H1 (cell line): ENCODE results near the gene ABCG1. TPM values are rescaled to one million over a fixed set of nuclear protein-coding genes. Genes with fewer than 3 reads are reported as not detected.

ENCODE experiments used
- CTCF ChIA-PET: fragments of 300-600 bp; sonication (Branson Sonifier 250); formaldehyde crosslinking; loops from one replicate; lab custom pipeline; 2021; ENCODE audit not compliant: partially characterized antibody; lab: Charles Lee
- POLR2A ChIA-PET: fragments of 300-600 bp; sonication (Branson Sonifier 250); formaldehyde crosslinking; loops from one replicate; lab custom pipeline; 2021; ENCODE audit warnings: inconsistent platforms; ENCODE audit not compliant: partially characterized antibody; lab: Charles Lee
- DNase-seq, 2 experiments: peaks; one replicate each; pipeline versions ENCODE4 v3.0.0 to v3.0.0-alpha.2; 2010 to 2022; ENCODE audit warnings: low spot score in 2 of 2, low read depth in 1 of 2, mixed read lengths in 1 of 2
- FAIRE-seq: peaks from 2 replicates; lab custom pipeline; 2011; peaks lifted over from hg19 to GRCh38; lab: Jason Lieb, UNC
- H2AFZ ChIP-seq: 2 replicates; pipeline ENCODE4 v1.8.1; 2012; ENCODE audit warnings: low read length, inconsistent platforms
- H2AK5ac ChIP-seq: 2 replicates; pipeline ENCODE4 v1.6.1; 2013; ENCODE audit warnings: low read depth, low read length
- H2BK120ac ChIP-seq: replicated peaks from 2 replicates; pipeline ENCODE3; 2013; ENCODE audit warnings: low read depth, low read length, inconsistent platforms
- H2BK12ac ChIP-seq: 2 replicates; pipeline ENCODE4 v1.6.1; 2013; ENCODE audit warnings: low read depth, low read length
- H2BK15ac ChIP-seq: 2 replicates; pipeline ENCODE4 v1.6.1; 2013; ENCODE audit warnings: low read length
- H2BK20ac ChIP-seq: 2 replicates; pipeline ENCODE4 v1.6.1; 2013; ENCODE audit warnings: low read length
- H2BK5ac ChIP-seq: 2 replicates; pipeline ENCODE4 v1.6.1; 2013; ENCODE audit warnings: low read depth, low read length
- H3K14ac ChIP-seq: 2 replicates; pipeline ENCODE4 v1.6.1; 2013; ENCODE audit warnings: inconsistent platforms; ENCODE audit not compliant: insufficient read length
- H3K18ac ChIP-seq: 2 replicates; pipeline ENCODE4 v1.6.1; 2013; ENCODE audit warnings: low read length; ENCODE audit errors: extremely low read depth
- H3K23ac ChIP-seq: 2 replicates; pipeline ENCODE4 v1.6.1; 2013; ENCODE audit warnings: inconsistent platforms; ENCODE audit not compliant: insufficient read length
- H3K23me2 ChIP-seq: 2 replicates; pipeline ENCODE4 v1.6.1; 2013; ENCODE audit warnings: low read depth, low read length
- H3K27ac ChIP-seq: 2 replicates; pipeline ENCODE4 v1.6.1; 2011; ENCODE audit warnings: low read depth, low read length, inconsistent platforms
- H3K27me3 ChIP-seq, 4 experiments: replicated peaks in 1 of 4; 1 replicate in 1 of 4; 2 replicates in 3 of 4; pipeline versions ENCODE4 v1.6.1 to v1.8.1; 2011 to 2013; ENCODE audit warnings: low read length in 3 of 4, mild to moderate bottlenecking in 3 of 4, inconsistent platforms in 2 of 4, mixed read lengths in 2 of 4, moderate library complexity in 1 of 4; ENCODE audit not compliant: control insufficient read depth in 3 of 4, insufficient read depth in 3 of 4; ENCODE audit errors: extremely low read depth in 1 of 4
- H3K36me3 ChIP-seq, 4 experiments: 2 replicates each; pipeline versions ENCODE4 v1.6.1 to v1.8.1; 2011 to 2013; ENCODE audit warnings: mild to moderate bottlenecking in 4 of 4, low read length in 3 of 4, moderate library complexity in 2 of 4, control low read depth in 1 of 4, inconsistent platforms in 1 of 4; ENCODE audit not compliant: insufficient read depth in 4 of 4, control insufficient read depth in 2 of 4
- H3K4ac ChIP-seq: replicated peaks from 2 replicates; pipeline ENCODE3; 2013; ENCODE audit warnings: low read length, low read depth, mixed read lengths, inconsistent platforms; ENCODE audit not compliant: insufficient read length
- H3K4me1 ChIP-seq, 4 experiments: replicated peaks in 1 of 4; 1 replicate in 1 of 4; 2 replicates in 3 of 4; pipeline versions ENCODE4 v1.6.1 to v1.8.1; 2011 to 2013; ENCODE audit warnings: low read length in 3 of 4, inconsistent platforms in 2 of 4, mixed read lengths in 1 of 4; ENCODE audit not compliant: insufficient read depth in 4 of 4, control insufficient read depth in 3 of 4
- H3K4me2 ChIP-seq, 2 experiments: 2 replicates each; pipeline versions ENCODE4 v1.6.1 to v1.8.1; 2011 to 2013; ENCODE audit warnings: low read depth in 2 of 2, low read length in 2 of 2, control low read depth in 1 of 2, inconsistent platforms in 1 of 2, mild to moderate bottlenecking in 1 of 2; ENCODE audit not compliant: insufficient read depth in 1 of 2
- H3K4me3 ChIP-seq, 4 experiments: fragments of 200-600, 300-600 bp in 1 of 4; sonication (generic), shearing (Covaris generic), sonication (Bioruptor Twin) in 1 of 4; 2 replicates each; pipeline versions ENCODE4 v1.5.1 to v1.8.1; 2011 to 2016; ENCODE audit warnings: low read length in 4 of 4, low read depth in 3 of 4, control low read depth in 2 of 4, inconsistent platforms in 2 of 4, mild to moderate bottlenecking in 2 of 4, mixed read lengths in 1 of 4, moderate library complexity in 1 of 4; ENCODE audit not compliant: insufficient read depth in 2 of 4; ENCODE audit errors: extremely low read depth in 1 of 4
- H3K56ac ChIP-seq: replicated peaks from 2 replicates; pipeline ENCODE3; 2013; ENCODE audit warnings: low read depth, mild to moderate bottlenecking, mixed read lengths, low read length, inconsistent platforms; ENCODE audit not compliant: insufficient read length
- H3K79me1 ChIP-seq: 2 replicates; pipeline ENCODE4 v1.6.1; 2013; ENCODE audit warnings: low read depth, low read length, control low read depth
- H3K79me2 ChIP-seq, 2 experiments: 2 replicates each; pipeline versions ENCODE4 v1.6.1 to v1.8.1; 2012 to 2013; ENCODE audit warnings: low read length in 2 of 2, mild to moderate bottlenecking in 2 of 2, inconsistent platforms in 1 of 2; ENCODE audit not compliant: insufficient read depth in 2 of 2, control insufficient read depth in 1 of 2
- H3K9ac ChIP-seq, 4 experiments: replicated peaks in 1 of 4; 1 replicate in 1 of 4; 2 replicates in 3 of 4; pipeline versions ENCODE4 v1.6.1 to v1.8.1; 2011 to 2013; ENCODE audit warnings: low read depth in 3 of 4, low read length in 3 of 4, control low read depth in 2 of 4, mild to moderate bottlenecking in 2 of 4, moderate library complexity in 2 of 4, inconsistent platforms in 1 of 4; ENCODE audit errors: extremely low read depth in 1 of 4
- H3K9me3 ChIP-seq, 2 experiments: 2 replicates each; pipeline versions ENCODE4 v1.6.1 to v1.8.1; 2012 to 2013; ENCODE audit warnings: mild to moderate bottlenecking in 2 of 2, moderate library complexity in 2 of 2, control low read depth in 1 of 2, inconsistent platforms in 1 of 2, low read depth in 1 of 2, low read length in 1 of 2, mixed read lengths in 1 of 2; ENCODE audit not compliant: insufficient read depth in 2 of 2
- H4K20me1 ChIP-seq, 2 experiments: replicated peaks in 1 of 2; 2 replicates each; pipeline versions ENCODE3 to v1.8.1; 2011 to 2013; ENCODE audit warnings: inconsistent platforms in 2 of 2, low read length in 2 of 2, mild to moderate bottlenecking in 1 of 2; ENCODE audit not compliant: insufficient read depth in 2 of 2, control insufficient read depth in 1 of 2
- H4K5ac ChIP-seq: 2 replicates; pipeline ENCODE4 v1.6.1; 2013; ENCODE audit warnings: low read length, low read depth, mixed read lengths, inconsistent platforms; ENCODE audit not compliant: insufficient read length
- H4K8ac ChIP-seq: 2 replicates; pipeline ENCODE4 v1.8.0; 2013; ENCODE audit warnings: mild to moderate bottlenecking, moderate library complexity, low read length, inconsistent platforms; ENCODE audit not compliant: insufficient read depth; ENCODE audit errors: extremely low read depth
- H4K91ac ChIP-seq: replicated peaks from 2 replicates; pipeline ENCODE3; 2013; ENCODE audit warnings: low read length, mixed read lengths, inconsistent platforms; ENCODE audit not compliant: insufficient read length
- ASH2L ChIP-seq: fragments of 200-600, 300-600 bp; sonication (generic); IDR thresholded peaks from one replicate; pipeline ENCODE4 v1.7.1; 2017; ENCODE audit warnings: low read length
- CHD2 ChIP-seq: IDR thresholded peaks from 2 replicates; pipeline ENCODE4 v1.6.1; 2012; ENCODE audit warnings: low read length, improper control_type of control experiment
- CREB1 ChIP-seq: IDR thresholded peaks from 2 replicates; pipeline ENCODE4 v1.6.1; 2012; ENCODE audit warnings: inconsistent platforms
- CTBP2 ChIP-seq: IDR thresholded peaks from 2 replicates; pipeline ENCODE4 v1.7.0; 2011; ENCODE audit warnings: borderline replicate concordance, mild to moderate bottlenecking, moderate library complexity, mixed read lengths, low read length; ENCODE audit not compliant: insufficient read depth, insufficient read length
- GABPA ChIP-seq: IDR thresholded peaks from 2 replicates; pipeline ENCODE4 v1.6.1; 2011; ENCODE audit warnings: mild to moderate bottlenecking, low read length, moderate library complexity, borderline replicate concordance; ENCODE audit not compliant: insufficient read depth
- JUND ChIP-seq: IDR thresholded peaks from 2 replicates; pipeline ENCODE4 v1.6.1; 2011; ENCODE audit warnings: mild to moderate bottlenecking, improper control_type of control experiment, low read length
- KDM5A ChIP-seq: fragments of 200-600 bp; IDR thresholded peaks from 2 replicates; pipeline ENCODE4 v1.7.1; 2012; ENCODE audit warnings: mild to moderate bottlenecking, low read length, inconsistent platforms, mixed read lengths
- RAD21 ChIP-seq, 2 experiments: IDR thresholded peaks in 1 of 2; conservative IDR thresholded peaks in 1 of 2; 2 replicates each; pipeline ENCODE4 v1.6.1; 2011; ENCODE audit warnings: low read depth in 2 of 2, low read length in 2 of 2, improper control_type of control experiment in 1 of 2, inconsistent platforms in 1 of 2, mild to moderate bottlenecking in 1 of 2, moderate library complexity in 1 of 2
- SIN3A ChIP-seq, 2 experiments: IDR thresholded peaks in 1 of 2; conservative IDR thresholded peaks in 1 of 2; 2 replicates each; pipeline ENCODE4 v1.6.1; 2011 to 2012; ENCODE audit warnings: low read length in 2 of 2, improper control_type of control experiment in 1 of 2, low read depth in 1 of 2, mild to moderate bottlenecking in 1 of 2
- SRF ChIP-seq: IDR thresholded peaks from 2 replicates; pipeline ENCODE4 v1.6.1; 2011; ENCODE audit warnings: mild to moderate bottlenecking, low read depth, low read length, moderate library complexity
- WGBS, 2 experiments: shearing (Covaris generic) in 1 of 2; methylation state at CpG; one replicate each; pipeline versions ENCODE4 v1.1.6 to v1.1.7; 2013 to 2015; ENCODE audit warnings: low lambda C conversion rate in 2 of 2, mixed read lengths in 2 of 2, inconsistent platforms in 1 of 2, low coverage in 1 of 2, missing lambda C conversion rate in 1 of 2; ENCODE audit not compliant: insufficient replicate concordance in 2 of 2, insufficient coverage in 1 of 2, insufficient read length in 1 of 2; ENCODE audit errors: extremely low coverage in 1 of 2, missing lambda C conversion rate in 1 of 2; 5-methylcytosine and 5-hydroxymethylcytosine counted together
- polyA plus RNA-seq, 7 experiments: library from polyadenylated mRNA; depleted of rRNA in 3 of 7; stranded (reverse) in 5 of 7; unstranded in 2 of 7; fragments of >200 nt in 5 of 7; fragments of 200-250 nt in 2 of 7; gene quantifications; 1 replicate in 5 of 7; 2 replicates in 1 of 7; 4 replicates in 1 of 7; pipeline versions ENCODE4 v1.2.1 to v1.2.3, GENCODE V29; 2011 to 2013; ENCODE audit warnings: missing spikeins in 2 of 7, mixed read lengths in 2 of 7
- total RNA-seq: library from RNA; stranded (reverse); fragmentation: NEBNext Ultra II Directional; extraction: Animal tissue kit (Norgen Biotek cat#: 25700); gene quantifications from 2 replicates; pipeline ENCODE4 v1.2.1, GENCODE V29; 2021
- TF ChIP-seq, protein P1 (sequence below): IDR thresholded peaks from 2 replicates; pipeline ENCODE4 v1.6.1; 2011; ENCODE audit warnings: low read depth, mild to moderate bottlenecking, low read length; ENCODE audit not compliant: insufficient read depth
- TF ChIP-seq, protein P2 (sequence below): IDR thresholded peaks from 2 replicates; pipeline ENCODE4 v1.6.1; 2012; ENCODE audit warnings: low read length, inconsistent platforms

ABCG1 gene
- total and polyA plus RNA-seq, 2 of the 8 experiments (the other 6 are each of a cell fraction or from before 2014, with no cell fraction given) = 2.1 to 4.0 TPM

DNA sequence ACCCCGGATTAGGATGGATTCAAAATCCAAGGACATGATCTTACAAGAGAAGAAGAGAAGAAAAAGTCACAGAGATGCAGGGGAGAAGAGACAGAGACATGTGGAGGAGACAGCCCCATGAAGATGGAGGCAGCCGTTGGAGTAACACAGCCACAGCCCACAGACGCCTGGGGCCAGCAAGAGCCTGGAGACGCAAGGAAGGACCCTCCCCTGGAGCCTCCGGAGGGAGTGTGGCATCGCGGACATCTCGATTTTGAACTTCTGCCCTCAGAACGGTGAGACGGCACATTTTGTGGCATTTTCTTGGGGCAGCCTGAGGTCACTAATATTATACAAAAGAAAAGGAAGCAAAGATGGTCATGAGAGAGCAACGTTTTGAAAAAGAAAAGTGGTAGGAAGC lies 28.8 kb downstream of the ABCG1 start:
- Histone ChIP-seq H3K27me3 (0 out of 7 replicates have a peak, but pooled peaks cover 0 to 5% (median 0%) of the 10 kb centered on the region in 4 experiments), H3K18ac (no peak overlapping the region), H3K9ac (no peak overlapping the region), H3K9me3 (no peaks in the 10 kb centered on the region), H3K23me2 (no peaks in the 10 kb centered on the region), H2BK20ac (no peak overlapping the region), H3K4me1 (peaks cover 0 to 4% (median 0%) of the 10 kb centered on the region in 4 experiments; a peak in 2 of 7 replicates), H2BK12ac (no peak overlapping the region), H3K27ac (no peak overlapping the region), H3K79me2 (no peaks in the 10 kb centered on the region), H3K56ac (no peak overlapping the region), H3K14ac (no peak overlapping the region), H2AFZ (no peak overlapping the region), H2AK5ac (no peak overlapping the region), H3K4me2 (no peak overlapping the region), H4K91ac (no peak overlapping the region), H4K8ac (no peak overlapping the region), H4K5ac (no peak overlapping the region), H3K79me1 (no peaks in the 10 kb centered on the region), H2BK15ac (no peak overlapping the region), H3K4me3 (no peak overlapping the region), H2BK5ac (no peak overlapping the region), H4K20me1 (no peaks in the 10 kb centered on the region), H2BK120ac (no peak overlapping the region), H3K4ac (no peak overlapping the region), H3K23ac (no peak overlapping the region), H3K36me3 (no peaks in the 10 kb centered on the region)
- 95% methylated on average over 10 of the region's 11 CpGs; no CpG with 5 or more reads in 1 of the 2 experiments for WGBS, 2 experiments
- ChIA-PET POLR2A (no interaction called here), CTCF (interaction anchor here (1.0 to 7.7 kb wide), 2 partner anchors 9 to 12 kb away, joined by 3 to 65 read pairs; no protein-coding TSS in a partner anchor)
- DNase-seq (no peak), FAIRE-seq (no peak)
- TF ChIP-seq, protein P1, sequence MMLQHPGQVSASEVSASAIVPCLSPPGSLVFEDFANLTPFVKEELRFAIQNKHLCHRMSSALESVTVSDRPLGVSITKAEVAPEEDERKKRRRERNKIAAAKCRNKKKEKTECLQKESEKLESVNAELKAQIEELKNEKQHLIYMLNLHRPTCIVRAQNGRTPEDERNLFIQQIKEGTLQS = no peak
- no peak for TF ChIP-seq CTBP2
- TF ChIP-seq, protein P2, sequence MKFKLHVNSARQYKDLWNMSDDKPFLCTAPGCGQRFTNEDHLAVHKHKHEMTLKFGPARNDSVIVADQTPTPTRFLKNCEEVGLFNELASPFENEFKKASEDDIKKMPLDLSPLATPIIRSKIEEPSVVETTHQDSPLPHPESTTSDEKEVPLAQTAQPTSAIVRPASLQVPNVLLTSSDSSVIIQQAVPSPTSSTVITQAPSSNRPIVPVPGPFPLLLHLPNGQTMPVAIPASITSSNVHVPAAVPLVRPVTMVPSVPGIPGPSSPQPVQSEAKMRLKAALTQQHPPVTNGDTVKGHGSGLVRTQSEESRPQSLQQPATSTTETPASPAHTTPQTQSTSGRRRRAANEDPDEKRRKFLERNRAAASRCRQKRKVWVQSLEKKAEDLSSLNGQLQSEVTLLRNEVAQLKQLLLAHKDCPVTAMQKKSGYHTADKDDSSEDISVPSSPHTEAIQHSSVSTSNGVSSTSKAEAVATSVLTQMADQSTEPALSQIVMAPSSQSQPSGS = no peak
- TF ChIP-seq GABPA = no peak
- no peak for TF ChIP-seq JUND
- TF ChIP-seq CREB1 = no peak
- no peak for TF ChIP-seq CHD2
- no peak for TF ChIP-seq RAD21 (IDR thresholded peaks at IDR 0.05 in 1 of 2, conservative IDR thresholded peaks at IDR 0.05 in 1 of 2; ENCODE audit: low read depth in 2 of 2, low read length in 2 of 2)
- no peak for TF ChIP-seq SRF
- no peak for TF ChIP-seq KDM5A
- TF ChIP-seq ASH2L = no peak
- TF ChIP-seq SIN3A (conservative IDR thresholded peaks at IDR 0.05 in 1 of 2, IDR thresholded peaks at IDR 0.05 in 1 of 2; ENCODE audit: low read depth in 1 of 2, low read length in 2 of 2) = no peak
